ENCODE results near the gene SGPL1. TPM values are rescaled to one million over a fixed set of nuclear protein-coding genes. Genes with fewer than 3 reads are reported as not detected.

Gene SGPL1
- total and polyA plus RNA-seq, 10 of the 15 experiments (the other 5 are each of a cell fraction or from before 2014, with no cell fraction given), result 4.9 to 20.7 (median 10.6) TPM

DNA sequence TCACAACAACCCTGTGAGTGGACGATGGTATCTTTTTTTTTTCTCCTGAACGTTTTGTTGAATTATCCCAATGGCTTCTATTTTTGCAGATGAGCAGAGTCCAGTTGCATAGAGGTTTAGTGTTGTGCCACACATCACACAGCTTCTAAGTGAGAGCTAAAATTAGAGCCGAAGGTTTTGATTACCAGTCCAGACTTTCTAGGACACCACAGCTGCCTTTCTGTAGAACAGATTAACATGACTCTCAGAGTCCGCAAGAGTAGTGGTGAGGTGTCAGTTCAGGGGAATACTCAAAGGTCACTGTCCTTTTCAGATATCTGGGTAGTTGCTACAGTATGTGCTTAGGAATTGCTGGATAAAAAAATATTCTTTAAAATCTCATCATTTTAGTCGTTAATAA, 13.8 kb downstream of the SGPL1 start (continued):
- TF ChIP-seq, protein P1, sequence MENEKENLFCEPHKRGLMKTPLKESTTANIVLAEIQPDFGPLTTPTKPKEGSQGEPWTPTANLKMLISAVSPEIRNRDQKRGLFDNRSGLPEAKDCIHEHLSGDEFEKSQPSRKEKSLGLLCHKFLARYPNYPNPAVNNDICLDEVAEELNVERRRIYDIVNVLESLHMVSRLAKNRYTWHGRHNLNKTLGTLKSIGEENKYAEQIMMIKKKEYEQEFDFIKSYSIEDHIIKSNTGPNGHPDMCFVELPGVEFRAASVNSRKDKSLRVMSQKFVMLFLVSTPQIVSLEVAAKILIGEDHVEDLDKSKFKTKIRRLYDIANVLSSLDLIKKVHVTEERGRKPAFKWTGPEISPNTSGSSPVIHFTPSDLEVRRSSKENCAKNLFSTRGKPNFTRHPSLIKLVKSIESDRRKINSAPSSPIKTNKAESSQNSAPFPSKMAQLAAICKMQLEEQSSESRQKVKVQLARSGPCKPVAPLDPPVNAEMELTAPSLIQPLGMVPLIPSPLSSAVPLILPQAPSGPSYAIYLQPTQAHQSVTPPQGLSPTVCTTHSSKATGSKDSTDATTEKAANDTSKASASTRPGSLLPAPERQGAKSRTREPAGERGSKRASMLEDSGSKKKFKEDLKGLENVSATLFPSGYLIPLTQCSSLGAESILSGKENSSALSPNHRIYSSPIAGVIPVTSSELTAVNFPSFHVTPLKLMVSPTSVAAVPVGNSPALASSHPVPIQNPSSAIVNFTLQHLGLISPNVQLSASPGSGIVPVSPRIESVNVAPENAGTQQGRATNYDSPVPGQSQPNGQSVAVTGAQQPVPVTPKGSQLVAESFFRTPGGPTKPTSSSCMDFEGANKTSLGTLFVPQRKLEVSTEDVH (IDR thresholded peaks at IDR 0.05; ENCODE audit: low read depth, partially characterized antibody), result no peak
- TF ChIP-seq NR2C1 (IDR thresholded peaks at IDR 0.05), result no peak
- no peak for TF ChIP-seq TARDBP (IDR thresholded peaks at IDR 0.05; ENCODE audit: borderline replicate concordance)

DNA sequence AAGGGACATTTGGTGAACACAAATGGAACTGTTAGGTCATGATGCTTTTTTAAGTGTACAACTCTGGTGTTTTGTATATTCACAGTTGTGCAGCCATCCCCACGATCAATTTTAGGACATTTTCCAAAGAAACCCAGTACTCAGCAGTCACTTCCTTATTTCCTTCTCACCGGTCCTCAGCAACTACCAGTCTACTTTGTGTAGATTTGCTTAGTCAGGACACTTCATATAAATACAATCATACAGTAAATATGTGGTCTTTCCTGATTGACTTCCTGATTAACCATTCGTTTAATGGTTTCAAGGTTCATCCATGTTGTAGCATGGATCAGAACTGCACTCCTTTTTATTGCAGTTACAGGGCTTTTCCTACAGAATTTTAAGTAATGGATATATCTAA, 14.4 kb downstream of the SGPL1 start:
- WGBS (ENCODE audit: insufficient coverage, insufficient replicate concordance, low lambda C conversion rate, missing lambda C conversion rate), result 54% methylated on average over 3 of the region's 3 CpGs
- Histone ChIP-seq H3K27ac (ENCODE audit: control insufficient read depth, insufficient read depth) (no peak overlapping the region), H2AFZ (ENCODE audit: control insufficient read depth, low read depth, low read length) (no peak overlapping the region), H3K9me3 (replicated peaks; ENCODE audit: control insufficient read depth, insufficient read depth, low read length) (no peaks in the 10 kb centered on the region), H3K4me3 (no peak overlapping the region), H3K27me3 (replicated peaks in 1 of 2; ENCODE audit: control insufficient read depth in 2 of 2, insufficient read depth in 2 of 2, low read length in 1 of 2) (no peaks in the 10 kb centered on the region), H3K4me1 (ENCODE audit: control insufficient read depth, insufficient read depth, low read length) (no peaks in the 10 kb centered on the region), H3K79me2 (ENCODE audit: control insufficient read depth, insufficient read depth, low read length) (no peaks in the 10 kb centered on the region), H3K4me2 (ENCODE audit: control insufficient read depth, insufficient read depth) (no peak overlapping the region), H4K20me1 (ENCODE audit: control insufficient read depth, insufficient read depth) (no peaks in the 10 kb centered on the region), H3K9ac (ENCODE audit: control insufficient read depth, insufficient read depth, low read length) (no peak overlapping the region), H3K36me3 (ENCODE audit: control insufficient read depth in 2 of 2, insufficient read depth in 2 of 2, low read length in 1 of 2) (no peaks in the 10 kb centered on the region)
- ChIA-PET CTCF (interaction anchor here (1.3 kb wide), 1 partner anchor 71 kb away, joined by 3 read pairs; no protein-coding TSS in a partner anchor), POLR2A (no interaction called here), SMC1A (ENCODE audit: uncharacterized antibody, unreplicated experiment) (no interaction called here), RAD21 (ENCODE audit: unreplicated experiment) (no interaction called here)
- intact Hi-C loops (cut with micrococcal nuclease; ENCODE audit: unreplicated experiment), result no loop called here
- DNase-seq (ENCODE audit: low read depth, low spot score), result no peak
- no peak for FAIRE-seq
- no peak for ATAC-seq
- TF ChIP-seq NR2C2 (IDR thresholded peaks at IDR 0.05; ENCODE audit: borderline replicate concordance, control insufficient read depth, insufficient read length, low read depth) (no peak), BHLHE40 (IDR thresholded peaks at IDR 0.05; ENCODE audit: borderline replicate concordance in 1 of 2, low read depth in 2 of 2, low read length in 1 of 2) (no peak), WRNIP1 (IDR thresholded peaks at IDR 0.05; ENCODE audit: borderline replicate concordance, low read depth, low read length) (no peak), CHD1 (IDR thresholded peaks at IDR 0.05; ENCODE audit: low read depth, low read length) (no peak), ZZZ3 (IDR thresholded peaks at IDR 0.05; ENCODE audit: control insufficient read depth, insufficient read length, low read depth) (no peak), CBX3 (IDR thresholded peaks at IDR 0.05; ENCODE audit: borderline replicate concordance, low read depth) (no peak)
- TF ChIP-seq, protein P2, sequence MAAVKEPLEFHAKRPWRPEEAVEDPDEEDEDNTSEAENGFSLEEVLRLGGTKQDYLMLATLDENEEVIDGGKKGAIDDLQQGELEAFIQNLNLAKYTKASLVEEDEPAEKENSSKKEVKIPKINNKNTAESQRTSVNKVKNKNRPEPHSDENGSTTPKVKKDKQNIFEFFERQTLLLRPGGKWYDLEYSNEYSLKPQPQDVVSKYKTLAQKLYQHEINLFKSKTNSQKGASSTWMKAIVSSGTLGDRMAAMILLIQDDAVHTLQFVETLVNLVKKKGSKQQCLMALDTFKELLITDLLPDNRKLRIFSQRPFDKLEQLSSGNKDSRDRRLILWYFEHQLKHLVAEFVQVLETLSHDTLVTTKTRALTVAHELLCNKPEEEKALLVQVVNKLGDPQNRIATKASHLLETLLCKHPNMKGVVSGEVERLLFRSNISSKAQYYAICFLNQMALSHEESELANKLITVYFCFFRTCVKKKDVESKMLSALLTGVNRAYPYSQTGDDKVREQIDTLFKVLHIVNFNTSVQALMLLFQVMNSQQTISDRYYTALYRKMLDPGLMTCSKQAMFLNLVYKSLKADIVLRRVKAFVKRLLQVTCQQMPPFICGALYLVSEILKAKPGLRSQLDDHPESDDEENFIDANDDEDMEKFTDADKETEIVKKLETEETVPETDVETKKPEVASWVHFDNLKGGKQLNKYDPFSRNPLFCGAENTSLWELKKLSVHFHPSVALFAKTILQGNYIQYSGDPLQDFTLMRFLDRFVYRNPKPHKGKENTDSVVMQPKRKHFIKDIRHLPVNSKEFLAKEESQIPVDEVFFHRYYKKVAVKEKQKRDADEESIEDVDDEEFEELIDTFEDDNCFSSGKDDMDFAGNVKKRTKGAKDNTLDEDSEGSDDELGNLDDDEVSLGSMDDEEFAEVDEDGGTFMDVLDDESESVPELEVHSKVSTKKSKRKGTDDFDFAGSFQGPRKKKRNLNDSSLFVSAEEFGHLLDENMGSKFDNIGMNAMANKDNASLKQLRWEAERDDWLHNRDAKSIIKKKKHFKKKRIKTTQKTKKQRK (IDR thresholded peaks at IDR 0.05; ENCODE audit: low read depth, low read length), result no peak
- TF ChIP-seq, protein P1 (IDR thresholded peaks at IDR 0.05; ENCODE audit: low read depth, partially characterized antibody), result no peak
- in situ Hi-C loops (cut with MboI), result no loop called here
- BruUV-seq (replicated peaks), result no TSS peak

All from GM12878 (cell line).